ENCODE results near the gene MRNIP.
"Not testable (repeated sequence)": the region's sequence is repeated elsewhere in the genome, so short reads cannot be mapped to it uniquely, and the experiment has no call there.

Gene MRNIP

GRCh38 chr5:179802207-179802883 lies 56.3 kb downstream of the MRNIP start:
- DNase-seq = no peak

DNA sequence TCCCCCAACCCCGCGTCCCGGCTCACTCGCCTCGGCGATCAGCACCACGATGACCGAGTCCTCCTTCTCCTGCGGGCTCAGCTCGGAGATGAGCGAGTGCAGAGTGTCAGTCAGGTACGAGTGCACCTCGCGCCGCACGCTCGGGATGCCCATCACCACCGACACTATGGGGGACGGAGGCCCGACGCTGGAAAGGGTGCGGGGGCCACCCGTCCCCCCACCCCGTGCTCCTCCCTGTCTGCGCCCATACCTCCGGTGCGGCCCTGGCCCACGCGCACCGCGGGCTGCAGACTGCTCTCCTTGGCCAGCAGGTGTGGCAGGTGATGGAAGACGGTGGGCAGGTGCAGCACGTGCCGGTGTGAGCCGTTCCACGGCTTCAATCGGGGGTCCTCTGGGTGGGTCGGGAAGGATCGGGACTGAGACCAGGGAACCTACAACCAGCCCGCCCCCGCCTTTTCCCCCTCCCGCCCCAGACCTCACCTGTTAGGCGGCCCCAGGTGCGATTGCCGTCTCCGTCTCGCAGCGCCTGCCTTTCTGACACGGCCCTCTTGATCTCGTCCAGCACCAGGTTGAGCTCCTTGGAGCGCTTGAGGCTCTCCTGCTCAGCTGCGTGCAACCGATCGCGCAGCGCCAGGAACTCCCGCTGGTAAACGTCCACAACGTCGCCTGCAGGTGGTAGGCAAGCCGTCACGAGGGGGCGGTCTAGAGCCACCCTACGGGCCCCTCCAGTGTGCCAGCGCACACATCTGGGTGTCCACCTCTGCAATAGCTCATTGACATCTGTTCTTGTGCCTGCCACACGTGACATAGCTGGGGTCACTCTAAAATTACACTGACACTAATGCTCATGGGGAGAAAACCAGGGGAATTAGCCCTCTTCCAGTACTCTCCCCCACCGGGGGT lies 57.1 kb downstream of the MRNIP start:
- DNase-seq = no peak

GRCh38 chr5:179800696-179801201 lies 57.9 kb downstream of the MRNIP start:
- DNase-seq = no peak

DNA sequence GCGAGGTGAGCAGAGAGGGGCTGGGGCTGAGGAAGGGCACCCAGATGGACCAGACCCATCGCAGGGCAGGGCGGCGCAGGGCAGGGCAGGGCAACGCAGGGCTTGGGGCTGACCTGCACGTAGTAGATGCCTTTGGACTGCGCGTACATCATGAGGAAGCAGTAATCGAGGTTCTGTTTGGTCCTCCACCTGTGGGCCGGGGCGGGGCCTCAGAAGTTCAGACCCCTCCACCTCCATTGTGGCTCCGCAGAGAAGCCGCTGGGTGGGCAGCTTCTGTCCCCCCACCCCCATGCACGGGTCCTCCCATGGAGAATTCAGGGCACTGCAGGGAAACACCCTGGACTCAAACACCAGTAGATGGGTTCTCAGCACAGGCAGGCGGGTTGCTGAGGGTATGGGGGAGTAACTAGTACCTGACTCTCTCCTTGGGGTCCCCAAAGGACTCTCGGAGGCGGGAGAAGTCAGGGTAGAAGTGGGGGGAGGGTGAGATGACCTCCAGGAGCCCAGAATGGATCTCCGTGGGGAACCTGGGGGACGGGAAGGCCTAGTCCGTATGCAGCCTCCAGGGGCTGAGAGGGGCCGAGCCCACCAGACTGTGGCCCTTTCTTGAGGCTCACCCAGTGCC lies 58.4 kb downstream of the MRNIP start:
- DNase-seq = no peak

DNA sequence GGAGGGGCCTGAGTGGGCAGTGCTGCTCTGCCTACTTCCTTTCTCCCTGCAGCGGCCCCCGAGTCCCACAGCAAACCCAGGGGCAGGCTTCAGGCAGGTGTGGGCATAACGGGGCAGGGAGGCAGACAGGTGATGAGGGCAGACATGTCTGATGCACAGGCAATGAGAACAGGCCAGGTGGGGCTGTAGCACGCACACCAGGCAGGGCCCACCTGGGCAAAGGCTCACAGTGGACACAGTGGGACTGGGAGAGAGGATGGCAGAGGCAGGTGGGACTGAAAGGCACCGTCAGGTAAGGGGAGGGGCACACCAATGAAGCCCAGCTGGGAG lies 59.0 kb downstream of the MRNIP start:
- DNase-seq = no peak

DNA sequence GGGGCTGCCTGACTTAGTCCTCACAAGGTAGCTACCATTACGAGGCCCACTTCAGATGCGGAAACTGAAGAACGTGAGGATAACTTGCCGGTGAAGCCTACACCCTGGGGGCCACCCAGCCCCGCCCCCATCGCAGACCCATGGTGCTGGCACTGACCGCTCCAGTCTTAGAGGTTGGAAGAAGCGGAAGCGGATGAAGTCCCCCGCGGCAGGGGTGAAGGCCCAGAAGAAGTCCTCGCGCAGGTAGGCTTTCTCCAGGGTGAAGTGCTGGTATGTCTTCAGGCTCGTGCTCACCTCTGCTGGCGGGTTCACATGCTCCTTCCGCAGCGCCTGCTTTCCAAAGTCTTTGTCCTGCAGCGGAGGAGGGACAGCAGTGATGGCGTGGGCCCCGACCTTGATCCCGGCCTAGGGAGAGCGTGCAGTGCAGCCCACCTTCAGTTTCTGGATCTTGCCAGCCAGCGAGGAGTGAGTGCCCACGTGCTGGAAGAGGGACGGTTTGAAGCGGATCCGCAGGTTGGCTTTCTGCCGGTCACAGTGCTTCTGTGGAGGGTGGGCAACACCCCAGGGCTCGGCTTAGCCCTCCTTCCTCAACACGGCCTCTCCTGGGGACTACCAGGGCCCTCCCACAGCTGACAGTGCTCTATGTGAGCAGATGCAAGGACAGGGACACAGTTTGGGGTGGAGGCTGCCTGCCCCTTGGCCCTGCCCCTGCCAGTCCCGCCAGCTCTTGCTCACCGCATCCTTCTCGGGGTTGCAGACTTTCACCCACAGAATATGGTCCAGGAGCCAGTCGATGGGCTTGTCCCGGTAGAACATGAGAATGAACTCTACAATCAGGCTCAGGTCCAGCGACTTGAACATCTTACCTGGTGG lies 59.6 kb downstream of the MRNIP start:
- DNase-seq = no peak

DNA sequence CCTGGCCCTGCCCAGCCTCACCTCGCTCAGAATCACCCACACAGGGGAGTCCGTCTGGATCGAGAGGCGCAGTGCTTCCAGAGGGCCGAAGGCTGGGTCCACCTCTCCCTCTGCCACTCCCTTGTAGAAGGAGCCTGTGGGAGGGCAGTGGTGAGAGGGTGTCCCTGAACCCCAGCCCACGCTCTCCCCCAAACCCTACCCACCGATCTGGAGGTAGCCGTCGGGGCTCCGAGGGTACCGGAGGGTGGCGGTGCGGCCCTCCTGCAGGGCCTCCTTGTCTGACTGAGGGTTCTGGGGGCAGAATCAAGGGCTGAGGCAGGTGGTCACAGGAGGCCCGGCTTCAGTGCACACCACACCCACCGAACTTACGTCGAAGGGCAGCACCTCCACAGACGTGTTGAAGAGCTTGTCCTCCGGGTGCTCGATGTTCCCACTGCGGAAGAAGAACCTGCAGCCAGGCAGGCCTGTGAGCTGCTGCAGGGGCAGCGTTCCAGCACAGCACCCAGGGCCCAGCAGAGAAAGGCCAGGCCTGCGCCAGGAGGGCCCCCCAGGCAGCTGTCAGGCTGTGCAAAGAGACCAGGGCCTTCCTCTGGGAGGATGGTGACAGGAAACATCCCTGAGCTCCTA lies 60.4 kb downstream of the MRNIP start:
- no peak for DNase-seq

- no peak for DNase-seq
Measured at GRCh38 chr5:179797741-179798140, 60.9 kb downstream of the MRNIP start.

- DNase-seq = no peak
Measured at GRCh38 chr5:179796877-179797608, 61.6 kb downstream of the MRNIP start.

GRCh38 chr5:179795863-179796833 lies 62.5 kb downstream of the MRNIP start:
- peak; percentile 59 for DNase-seq

GRCh38 chr5:179795049-179795862 lies 63.4 kb downstream of the MRNIP start:
- DNase-seq = no peak

GRCh38 chr5:179794575-179794974 lies 64.0 kb downstream of the MRNIP start:
- DNase-seq = no peak

DNA sequence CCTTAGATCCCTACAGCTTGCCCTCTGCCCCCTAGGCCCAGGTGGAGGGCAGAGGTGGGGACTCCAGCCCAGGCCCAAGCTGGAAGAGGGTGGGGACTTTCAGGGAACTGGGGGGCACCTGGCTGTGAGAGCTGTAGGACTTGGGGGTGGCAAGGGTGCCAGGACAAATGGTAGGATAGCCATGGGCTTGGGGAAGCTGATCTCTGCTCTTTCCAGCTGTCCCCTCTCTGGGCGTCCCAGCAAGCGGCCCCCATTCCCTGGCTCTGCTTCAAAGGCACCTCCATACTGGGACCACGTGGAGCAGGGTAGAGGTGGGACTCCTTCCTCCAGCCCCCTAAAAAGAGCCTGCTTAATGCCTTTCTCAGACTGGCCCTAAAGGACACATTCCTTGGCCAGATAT lies 64.4 kb downstream of the MRNIP start:
- DNase-seq = no peak

GRCh38 chr5:179793468-179794139 lies 65.0 kb downstream of the MRNIP start, which contains the start of gene LTC4S:
TSS of gene LTC4S (plus strand) at chr5:179793986. CDS start at chr5:179794081, 95 bp downstream.
- DNase-seq = peak; percentile 93

GRCh38 chr5:179792612-179793467 lies 65.8 kb downstream of the MRNIP start:
- DNase-seq = no peak

- DNase-seq = no peak
Measured at GRCh38 chr5:179791881-179792611, 66.6 kb downstream of the MRNIP start.

DNA sequence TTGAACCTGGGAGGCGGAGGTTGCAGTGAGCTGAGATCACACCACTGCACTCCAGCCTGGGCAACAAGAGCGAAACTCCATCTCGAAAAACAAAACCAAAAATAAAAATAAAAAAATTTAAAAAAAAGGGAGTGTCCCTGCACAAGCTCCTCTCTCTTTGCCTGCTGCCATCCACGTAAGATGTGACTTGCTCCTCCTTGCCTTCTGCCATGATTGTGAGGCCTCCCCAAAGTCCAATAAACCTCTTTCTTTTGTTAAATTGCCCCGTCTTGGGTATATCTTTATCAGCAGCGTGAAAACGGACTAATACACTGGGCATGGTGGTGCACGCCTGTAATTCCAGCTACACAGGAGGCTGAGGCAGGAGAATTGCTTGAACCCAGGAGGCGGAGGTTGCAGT lies 69.3 kb downstream of the MRNIP start:
- not testable (repeated sequence) for DNase-seq
